Measurements from ENCODE around the gene CDK15.

The CDK15 gene

GRCh38 chr2:201816657-201817575 lies 10.6 kb downstream of the CDK15 start:
- Histone ChIP-seq H3K4me2 (ENCODE audit: low read depth, low read length, poor library complexity, severe bottlenecking) (no peak overlapping the region), H3K79me2 (ENCODE audit: insufficient read depth, low read length) (no peaks in the 10 kb centered on the region), H3F3A (ENCODE audit: insufficient read depth) (no peaks in the 10 kb centered on the region), H3K9ac (ENCODE audit: low read length) (no peak overlapping the region), H3K27ac (ENCODE audit: low read depth, low read length) (no peak overlapping the region), H3K9me2 (replicated peaks; ENCODE audit: insufficient read depth, low read length) (no peaks in the 10 kb centered on the region), H4K20me1 (ENCODE audit: low read depth, low read length) (no peaks in the 10 kb centered on the region), H3K9me3 (ENCODE audit: insufficient read depth, low read length) (no peaks in the 10 kb centered on the region), H3K4me3 (ENCODE audit: insufficient read depth, low read length, poor library complexity, severe bottlenecking) (no peak overlapping the region), H3K36me3 (ENCODE audit: low read length) (no peaks in the 10 kb centered on the region), H3K27me3 (ENCODE audit: low read length) (0 out of 2 replicates have a peak, but pooled peaks cover 3% of the 10 kb centered on the region), H2AFZ (ENCODE audit: low read depth, low read length, severe bottlenecking) (no peak overlapping the region)
- TF ChIP-seq EZH2phosphoT487 (conservative IDR thresholded peaks at IDR 0.05; ENCODE audit: low read length) (no peak), CTCF (IDR thresholded peaks at IDR 0.05; ENCODE audit: insufficient read depth, low read length, poor library complexity, severe bottlenecking) (no peak)

GRCh38 chr2:201820383-201821007 lies 14.2 kb downstream of the CDK15 start:
- Histone ChIP-seq H3K27me3 (ENCODE audit: low read length) (no peaks in the 10 kb centered on the region), H3K4me2 (ENCODE audit: low read depth, low read length, poor library complexity, severe bottlenecking) (no peak overlapping the region), H3K79me2 (ENCODE audit: insufficient read depth, low read length) (no peaks in the 10 kb centered on the region), H2AFZ (ENCODE audit: low read depth, low read length, severe bottlenecking) (no peak overlapping the region), H3K9me2 (replicated peaks; ENCODE audit: insufficient read depth, low read length) (no peaks in the 10 kb centered on the region), H3K9ac (ENCODE audit: low read length) (no peak overlapping the region), H3K4me3 (ENCODE audit: insufficient read depth, low read length, poor library complexity, severe bottlenecking) (no peak overlapping the region), H3K9me3 (ENCODE audit: insufficient read depth, low read length) (no peaks in the 10 kb centered on the region), H4K20me1 (ENCODE audit: low read depth, low read length) (no peaks in the 10 kb centered on the region; the same call in 1 of the 2 replicates), H3K36me3 (ENCODE audit: low read length) (no peaks in the 10 kb centered on the region), H3F3A (ENCODE audit: insufficient read depth) (no peaks in the 10 kb centered on the region), H3K27ac (ENCODE audit: low read depth, low read length) (no peak overlapping the region)
- TF ChIP-seq CTCF (IDR thresholded peaks at IDR 0.05; ENCODE audit: insufficient read depth, low read length, poor library complexity, severe bottlenecking) (no peak), EZH2phosphoT487 (conservative IDR thresholded peaks at IDR 0.05; ENCODE audit: low read length) (no peak)

- H4K20me1 ChIP-seq (ENCODE audit: low read depth, low read length): no peaks in the 10 kb centered on the region; the same call in 1 of the 2 replicates
- H3K4me3 ChIP-seq (ENCODE audit: insufficient read depth, low read length, poor library complexity, severe bottlenecking): no peak overlapping the region
- H2AFZ ChIP-seq (ENCODE audit: low read depth, low read length, severe bottlenecking): no peak overlapping the region
- H3K79me2 ChIP-seq (ENCODE audit: insufficient read depth, low read length): no peaks in the 10 kb centered on the region
- TF ChIP-seq EZH2phosphoT487 (conservative IDR thresholded peaks at IDR 0.05; ENCODE audit: low read length) (no peak), CTCF (IDR thresholded peaks at IDR 0.05; ENCODE audit: insufficient read depth, low read length, poor library complexity, severe bottlenecking) (no peak)
- no peak overlapping the region for H3K9ac ChIP-seq (ENCODE audit: low read length)
- no peak overlapping the region for H3K4me2 ChIP-seq (ENCODE audit: low read depth, low read length, poor library complexity, severe bottlenecking)
- no peaks in the 10 kb centered on the region for H3F3A ChIP-seq (ENCODE audit: insufficient read depth)
- no peaks in the 10 kb centered on the region for H3K9me3 ChIP-seq (ENCODE audit: insufficient read depth, low read length)
- H3K36me3 ChIP-seq (ENCODE audit: low read length): no peaks in the 10 kb centered on the region
- H3K9me2 ChIP-seq (replicated peaks; ENCODE audit: insufficient read depth, low read length): no peaks in the 10 kb centered on the region
- no peak overlapping the region for H3K27ac ChIP-seq (ENCODE audit: low read depth, low read length)
- H3K27me3 ChIP-seq (ENCODE audit: low read length): no peaks in the 10 kb centered on the region
Measured at GRCh38 chr2:201821080-201821479, 14.7 kb downstream of the CDK15 start.

All from SU-DHL-6 (cell line).